ENCODE results near the gene ITPK1. TPM values are rescaled to one million over a fixed set of nuclear protein-coding genes. Genes with fewer than 3 reads are reported as not detected.

ITPK1 gene
- total RNA-seq, 1 donor, result 25.0 TPM

GRCh38 chr14:92940543-92940942 lies 175.2 kb downstream of the ITPK1 start:
- Histone ChIP-seq H3K27ac (ENCODE audit: low read depth, low read length) (no peak overlapping the region), H3K79me2 (ENCODE audit: insufficient read depth, low read length) (no peaks in the 10 kb centered on the region), H4K20me1 (ENCODE audit: insufficient read depth, low read length) (no peaks in the 10 kb centered on the region), H3K27me3 (ENCODE audit: insufficient read depth, low read length) (no peaks in the 10 kb centered on the region), H3K4me2 (ENCODE audit: insufficient read depth, low read length) (no peak overlapping the region), H3K9me3 (ENCODE audit: low read depth, low read length) (no peaks in the 10 kb centered on the region), H3K4me1 (ENCODE audit: insufficient read depth, low read length) (no peaks in the 10 kb centered on the region), H3K36me3 (ENCODE audit: insufficient read depth, low read length) (no peaks in the 10 kb centered on the region), H2AFZ (ENCODE audit: low read length) (no peak overlapping the region), H3K4me3 (ENCODE audit: insufficient read depth, low read length) (no peak overlapping the region)
- no peak for TF ChIP-seq CTCF (IDR thresholded peaks at IDR 0.05; ENCODE audit: extremely low read depth, low read depth, low read length)
- DNase-seq (ENCODE audit: insufficient read length, low spot score, missing footprints), result no peak

DNA sequence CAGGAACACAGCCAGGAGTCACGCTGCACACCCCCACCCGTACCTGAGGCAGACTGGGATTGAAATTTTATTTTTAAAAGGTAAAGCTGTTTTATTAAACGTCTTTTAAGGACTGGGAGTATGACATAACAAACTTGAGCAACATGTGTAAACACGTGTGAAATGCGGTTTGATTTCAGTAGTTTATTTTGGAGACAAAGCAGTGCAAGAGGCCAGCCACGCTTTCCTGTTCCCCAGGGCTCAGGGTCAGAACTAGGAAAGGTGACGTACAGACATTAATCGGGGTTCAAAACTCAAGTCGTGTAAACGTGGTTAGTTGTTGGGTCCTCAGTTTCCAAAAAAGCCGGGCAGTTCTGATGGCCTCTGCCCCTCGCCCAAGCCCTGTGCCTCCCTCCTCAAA lies 176.0 kb downstream of the ITPK1 start:
- no peak overlapping the region for H2AFZ ChIP-seq (ENCODE audit: low read length)
- no peak overlapping the region for H3K4me2 ChIP-seq (ENCODE audit: insufficient read depth, low read length)
- TF ChIP-seq CTCF (IDR thresholded peaks at IDR 0.05; ENCODE audit: extremely low read depth, low read depth, low read length), result no peak
- H3K4me1 ChIP-seq (ENCODE audit: insufficient read depth, low read length), result no peaks in the 10 kb centered on the region
- no peaks in the 10 kb centered on the region for H3K9me3 ChIP-seq (ENCODE audit: low read depth, low read length)
- no peaks in the 10 kb centered on the region for H3K79me2 ChIP-seq (ENCODE audit: insufficient read depth, low read length)
- no peak overlapping the region for H3K4me3 ChIP-seq (ENCODE audit: insufficient read depth, low read length)
- no peaks in the 10 kb centered on the region for H4K20me1 ChIP-seq (ENCODE audit: insufficient read depth, low read length)
- no peaks in the 10 kb centered on the region for H3K36me3 ChIP-seq (ENCODE audit: insufficient read depth, low read length)
- no peaks in the 10 kb centered on the region for H3K27me3 ChIP-seq (ENCODE audit: insufficient read depth, low read length)
- DNase-seq (ENCODE audit: insufficient read length, low spot score, missing footprints), result no peak
- no peak overlapping the region for H3K27ac ChIP-seq (ENCODE audit: low read depth, low read length)

DNA sequence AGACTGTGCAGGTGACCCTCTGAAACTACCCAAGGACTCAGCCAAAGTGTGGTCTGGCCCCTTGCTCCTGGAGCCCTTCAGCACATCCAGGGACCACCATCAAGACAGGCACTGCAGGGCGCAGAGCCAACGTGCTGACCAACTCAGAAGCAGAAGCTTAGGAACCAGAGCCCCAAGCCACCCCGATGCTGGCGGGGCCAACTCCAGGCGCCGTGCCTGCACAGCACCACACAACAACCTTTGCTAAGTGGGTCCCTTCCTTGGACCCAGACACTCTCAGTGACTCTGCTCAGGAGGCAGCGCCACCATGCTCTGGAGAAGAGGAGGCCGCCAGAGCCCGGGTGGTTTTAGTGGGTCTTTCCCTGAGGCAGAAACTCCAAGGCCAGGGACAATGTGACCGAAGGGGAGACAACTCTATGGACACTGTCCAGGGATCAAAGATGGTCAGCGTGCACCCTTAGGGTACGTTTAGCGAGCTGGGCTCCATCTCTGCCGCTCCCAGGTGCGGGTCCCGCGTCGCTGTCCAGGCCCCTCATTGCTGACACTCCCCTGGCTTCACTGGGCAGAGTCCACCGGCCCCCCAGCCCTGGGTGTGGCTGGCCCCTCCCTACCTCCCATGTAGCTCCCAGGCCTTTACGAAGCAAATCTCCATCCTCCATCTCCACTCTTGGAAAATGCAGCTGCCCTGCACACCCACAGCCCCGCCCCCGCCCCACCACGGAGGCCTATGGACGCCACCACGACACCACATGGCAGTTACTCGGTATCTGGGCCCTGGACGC lies 176.6 kb downstream of the ITPK1 start:
- Histone ChIP-seq H3K4me2 (ENCODE audit: insufficient read depth, low read length) (no peak overlapping the region), H3K4me3 (ENCODE audit: insufficient read depth, low read length) (no peak overlapping the region), H3K4me1 (ENCODE audit: insufficient read depth, low read length) (no peaks in the 10 kb centered on the region), H4K20me1 (ENCODE audit: insufficient read depth, low read length) (no peaks in the 10 kb centered on the region), H3K36me3 (ENCODE audit: insufficient read depth, low read length) (no peaks in the 10 kb centered on the region), H2AFZ (ENCODE audit: low read length) (no peak overlapping the region), H3K27me3 (ENCODE audit: insufficient read depth, low read length) (no peaks in the 10 kb centered on the region), H3K27ac (ENCODE audit: low read depth, low read length) (no peak overlapping the region), H3K79me2 (ENCODE audit: insufficient read depth, low read length) (no peaks in the 10 kb centered on the region), H3K9me3 (ENCODE audit: low read depth, low read length) (no peaks in the 10 kb centered on the region)
- no peak for DNase-seq (ENCODE audit: insufficient read length, low spot score, missing footprints)
- TF ChIP-seq CTCF (IDR thresholded peaks at IDR 0.05; ENCODE audit: extremely low read depth, low read depth, low read length), result no peak

DNA sequence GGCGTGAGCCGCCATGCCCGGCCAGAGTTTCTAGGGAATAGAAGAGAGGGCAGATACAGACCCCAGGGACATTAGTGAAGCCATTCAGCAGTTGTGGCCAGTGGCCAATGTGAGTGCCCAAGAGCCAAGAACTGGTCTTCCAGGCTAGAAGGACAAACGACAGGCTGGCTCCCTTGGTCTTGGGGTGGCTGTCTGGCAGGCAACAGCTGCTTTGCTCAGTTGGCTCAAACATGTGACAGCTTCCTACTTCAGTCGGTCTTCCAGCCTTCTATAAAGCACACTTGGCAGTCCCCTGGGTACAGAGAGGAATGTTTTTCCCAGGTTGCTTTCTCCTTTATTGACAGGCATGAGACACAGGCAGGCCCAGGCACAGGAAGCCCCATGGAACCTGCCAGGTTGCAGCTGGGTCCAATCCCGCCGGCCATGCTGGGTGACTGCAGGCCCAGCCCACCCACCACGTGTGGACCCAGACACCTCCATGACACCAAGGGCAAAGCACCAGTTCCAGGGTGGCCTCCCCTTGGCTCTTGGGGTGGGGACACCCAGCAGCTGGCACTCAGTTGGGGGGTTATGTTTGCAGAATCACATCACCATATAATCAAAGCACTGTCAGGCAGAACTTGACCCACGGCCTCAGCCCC lies 177.4 kb downstream of the ITPK1 start:
- no peak overlapping the region for H3K4me2 ChIP-seq (ENCODE audit: insufficient read depth, low read length)
- H3K27ac ChIP-seq (ENCODE audit: low read depth, low read length), result no peak overlapping the region
- no peaks in the 10 kb centered on the region for H3K9me3 ChIP-seq (ENCODE audit: low read depth, low read length)
- no peaks in the 10 kb centered on the region for H4K20me1 ChIP-seq (ENCODE audit: insufficient read depth, low read length)
- no peak overlapping the region for H3K4me3 ChIP-seq (ENCODE audit: insufficient read depth, low read length)
- DNase-seq (ENCODE audit: insufficient read length, low spot score, missing footprints), result no peak
- no peaks in the 10 kb centered on the region for H3K4me1 ChIP-seq (ENCODE audit: insufficient read depth, low read length)
- H3K79me2 ChIP-seq (ENCODE audit: insufficient read depth, low read length), result no peaks in the 10 kb centered on the region
- no peak overlapping the region for H2AFZ ChIP-seq (ENCODE audit: low read length)
- no peaks in the 10 kb centered on the region for H3K27me3 ChIP-seq (ENCODE audit: insufficient read depth, low read length)
- no peaks in the 10 kb centered on the region for H3K36me3 ChIP-seq (ENCODE audit: insufficient read depth, low read length)
- no peak for TF ChIP-seq CTCF (IDR thresholded peaks at IDR 0.05; ENCODE audit: extremely low read depth, low read depth, low read length)

All from osteoblast (primary cell).